ENCODE results near the gene TDP1. TPM values are rescaled to one million over a fixed set of nuclear protein-coding genes. Genes with fewer than 3 reads are reported as not detected.

TDP1 gene
- total RNA-seq, 1 donor from 2014 or later = 75.6 TPM

- H3K4me1 Mint-ChIP-seq = no peaks in the 10 kb centered on the region
- intact Hi-C loops (cut with micrococcal nuclease) = no loop called here
- no peak overlapping the region for H3K4me3 Mint-ChIP-seq
- no peak overlapping the region for H3K27ac Mint-ChIP-seq
- no peaks in the 10 kb centered on the region for H3K27me3 Mint-ChIP-seq
- H3K36me3 Mint-ChIP-seq (ENCODE audit: low read depth) = peaks cover 58% of the 10 kb centered on the region
- DNase-seq = no peak
- H3K9me3 Mint-ChIP-seq = no peaks in the 10 kb centered on the region
These were observed 30.9 kb downstream of the TDP1 start for GRCh38 chr14:89986462-89987160.

- Mint-ChIP-seq H3K4me3 (no peak overlapping the region), H3K9me3 (no peaks in the 10 kb centered on the region), H3K27ac (no peak overlapping the region), H3K4me1 (no peaks in the 10 kb centered on the region), H3K36me3 (ENCODE audit: low read depth) (peaks cover 54% of the 10 kb centered on the region), H3K27me3 (no peaks in the 10 kb centered on the region)
- DNase-seq = no peak
- intact Hi-C loops (cut with micrococcal nuclease) = no loop called here
These were observed 31.4 kb downstream of the TDP1 start for GRCh38 chr14:89987161-89987475.

- Mint-ChIP-seq H3K27me3 (no peaks in the 10 kb centered on the region), H3K27ac (no peak overlapping the region), H3K4me1 (no peaks in the 10 kb centered on the region), H3K36me3 (ENCODE audit: low read depth) (peaks cover 56% of the 10 kb centered on the region), H3K9me3 (no peaks in the 10 kb centered on the region), H3K4me3 (no peak overlapping the region)
- intact Hi-C loops (cut with micrococcal nuclease) = no loop called here
- no peak for DNase-seq
These were observed 33.1 kb downstream of the TDP1 start for GRCh38 chr14:89988787-89989186.

GRCh38 chr14:89990218-89990617 is 34.5 kb downstream of the TDP1 start:
- no peak overlapping the region for H3K4me3 Mint-ChIP-seq
- H3K36me3 Mint-ChIP-seq (ENCODE audit: low read depth) = peaks cover 56% of the 10 kb centered on the region
- no peaks in the 10 kb centered on the region for H3K9me3 Mint-ChIP-seq
- no peaks in the 10 kb centered on the region for H3K27me3 Mint-ChIP-seq
- DNase-seq = no peak
- no peaks in the 10 kb centered on the region for H3K4me1 Mint-ChIP-seq
- H3K27ac Mint-ChIP-seq = no peak overlapping the region
- intact Hi-C loops (cut with micrococcal nuclease) = no loop called here

GRCh38 chr14:89990623-89991275 is 35.0 kb downstream of the TDP1 start:
- Mint-ChIP-seq H3K4me3 (no peak overlapping the region), H3K36me3 (ENCODE audit: low read depth) (peaks cover 58% of the 10 kb centered on the region), H3K9me3 (no peaks in the 10 kb centered on the region), H3K4me1 (no peaks in the 10 kb centered on the region), H3K27me3 (no peaks in the 10 kb centered on the region), H3K27ac (no peak overlapping the region)
- intact Hi-C loops (cut with micrococcal nuclease) = no loop called here
- no peak for DNase-seq

- no peak for DNase-seq
- Mint-ChIP-seq H3K36me3 (ENCODE audit: low read depth) (peaks cover 60% of the 10 kb centered on the region), H3K9me3 (no peaks in the 10 kb centered on the region), H3K27ac (no peak overlapping the region), H3K4me3 (no peak overlapping the region), H3K27me3 (no peaks in the 10 kb centered on the region), H3K4me1 (no peaks in the 10 kb centered on the region)
- intact Hi-C loops (cut with micrococcal nuclease) = no loop called here
These were observed 36.5 kb downstream of the TDP1 start for GRCh38 chr14:89992273-89992672.

GRCh38 chr14:89996963-89997362 is 41.2 kb downstream of the TDP1 start:
- Mint-ChIP-seq H3K27ac (no peak overlapping the region), H3K4me1 (no peaks in the 10 kb centered on the region), H3K36me3 (ENCODE audit: low read depth) (peaks cover 51% of the 10 kb centered on the region), H3K4me3 (no peak overlapping the region), H3K9me3 (no peaks in the 10 kb centered on the region), H3K27me3 (no peaks in the 10 kb centered on the region)
- intact Hi-C loops (cut with micrococcal nuclease) = no loop called here
- no peak for DNase-seq

GRCh38 chr14:90000935-90001334 is 45.2 kb downstream of the TDP1 start:
- DNase-seq = no peak
- H3K4me3 Mint-ChIP-seq = no peak overlapping the region
- intact Hi-C loops (cut with micrococcal nuclease) = no loop called here
- H3K4me1 Mint-ChIP-seq = peaks cover 19% of the 10 kb centered on the region
- no peak overlapping the region for H3K27ac Mint-ChIP-seq
- H3K9me3 Mint-ChIP-seq = no peaks in the 10 kb centered on the region
- no peaks in the 10 kb centered on the region for H3K27me3 Mint-ChIP-seq
- H3K36me3 Mint-ChIP-seq (ENCODE audit: low read depth) = peaks cover 56% of the 10 kb centered on the region

- Mint-ChIP-seq H3K9me3 (no peaks in the 10 kb centered on the region), H3K27me3 (no peaks in the 10 kb centered on the region), H3K27ac (peak overlapping the region; percentile 68), H3K36me3 (ENCODE audit: low read depth) (peaks cover 50% of the 10 kb centered on the region), H3K4me3 (no peak overlapping the region), H3K4me1 (peaks cover 21% of the 10 kb centered on the region)
- intact Hi-C loops (cut with micrococcal nuclease) = no loop called here
- no peak for DNase-seq
These were observed 48.0 kb downstream of the TDP1 start for GRCh38 chr14:90003526-90004307.

GRCh38 chr14:90005441-90005840 is 49.7 kb downstream of the TDP1 start:
- H3K4me1 Mint-ChIP-seq = peaks cover 21% of the 10 kb centered on the region
- DNase-seq = no peak
- intact Hi-C loops (cut with micrococcal nuclease) = no loop called here
- no peaks in the 10 kb centered on the region for H3K27me3 Mint-ChIP-seq
- H3K36me3 Mint-ChIP-seq (ENCODE audit: low read depth) = peaks cover 63% of the 10 kb centered on the region
- no peak overlapping the region for H3K4me3 Mint-ChIP-seq
- no peaks in the 10 kb centered on the region for H3K9me3 Mint-ChIP-seq
- no peak overlapping the region for H3K27ac Mint-ChIP-seq

GRCh38 chr14:90005939-90006530 is 50.3 kb downstream of the TDP1 start:
- DNase-seq = no peak
- H3K4me1 Mint-ChIP-seq = peaks cover 21% of the 10 kb centered on the region
- intact Hi-C loops (cut with micrococcal nuclease) = no loop called here
- H3K9me3 Mint-ChIP-seq = peaks cover 2% of the 10 kb centered on the region
- H3K27me3 Mint-ChIP-seq = no peaks in the 10 kb centered on the region
- H3K4me3 Mint-ChIP-seq = no peak overlapping the region
- peaks cover 66% of the 10 kb centered on the region for H3K36me3 Mint-ChIP-seq (ENCODE audit: low read depth)
- no peak overlapping the region for H3K27ac Mint-ChIP-seq

- peaks cover 68% of the 10 kb centered on the region for H3K36me3 Mint-ChIP-seq (ENCODE audit: low read depth)
- H3K9me3 Mint-ChIP-seq = no peaks in the 10 kb centered on the region
- H3K4me1 Mint-ChIP-seq = peaks cover 8% of the 10 kb centered on the region
- no peak for DNase-seq
- intact Hi-C loops (cut with micrococcal nuclease) = no loop called here
- H3K4me3 Mint-ChIP-seq = no peak overlapping the region
- H3K27me3 Mint-ChIP-seq = no peaks in the 10 kb centered on the region
- no peak overlapping the region for H3K27ac Mint-ChIP-seq
These were observed 61.6 kb downstream of the TDP1 start for GRCh38 chr14:90017371-90017770.

- peaks cover 71% of the 10 kb centered on the region for H3K36me3 Mint-ChIP-seq (ENCODE audit: low read depth)
- DNase-seq = no peak
- H3K27ac Mint-ChIP-seq = peak overlapping the region; percentile 64
- intact Hi-C loops (cut with micrococcal nuclease) = no loop called here
- no peaks in the 10 kb centered on the region for H3K9me3 Mint-ChIP-seq
- H3K27me3 Mint-ChIP-seq = no peaks in the 10 kb centered on the region
- no peak overlapping the region for H3K4me3 Mint-ChIP-seq
- peaks cover 8% of the 10 kb centered on the region for H3K4me1 Mint-ChIP-seq
These were observed 64.2 kb downstream of the TDP1 start for GRCh38 chr14:90019824-90020523.

Data from activated CD4-positive, alpha-beta T cell treated with anti-CD3 and anti-CD28 coated beads, Interleukin-2, amount 10 ng/mL, durations not matched to agents 24 days and 14 days (primary cell).